Kidney epithelial cell (primary cell): ENCODE results near the gene MSH4. TPM values are rescaled to one million over a fixed set of nuclear protein-coding genes. Genes with fewer than 3 reads are reported as not detected.
A peak's percentile ranks its signal among the peaks of the same experiment; 100 is the strongest.

ENCODE experiments used
- DNase-seq: peaks from one replicate; pipeline ENCODE4 v3.0.0-alpha.2; 2010; ENCODE audit warnings: low read depth
- H3K27me3 ChIP-seq: 2 replicates; pipeline ENCODE4 v1.6.0; 2011; ENCODE audit warnings: low read length; ENCODE audit not compliant: control insufficient read depth, insufficient read depth
- H3K36me3 ChIP-seq: 2 replicates; pipeline ENCODE4 v1.5.1; 2011; ENCODE audit warnings: low read length; ENCODE audit not compliant: control insufficient read depth, insufficient read depth
- H3K4me3 ChIP-seq: 2 replicates; pipeline ENCODE4 v1.5.1; 2011; ENCODE audit warnings: low read depth, mild to moderate bottlenecking, control low read depth, low read length
- CTCF ChIP-seq: IDR thresholded peaks from 2 replicates; pipeline ENCODE4 v1.5.1; 2011; ENCODE audit warnings: mild to moderate bottlenecking, moderate library complexity, low read length, control low read depth, inconsistent platforms; ENCODE audit not compliant: insufficient read depth, poor library complexity, severe bottlenecking
- total RNA-seq: library from RNA; depleted of rRNA; stranded (reverse); fragments of >200 nt; gene quantifications from 2 replicates; pipeline ENCODE4 v1.2.3, GENCODE V29; 2015

MSH4 gene
- total RNA-seq, 1 donor from 2014 or later, result 0.08 TPM

GRCh38 chr1:75884437-75884836 is 87.8 kb downstream of the MSH4 start:
- DNase-seq, result no peak
- H3K27me3 ChIP-seq, result no peaks in the 10 kb centered on the region
- H3K36me3 ChIP-seq, result no peaks in the 10 kb centered on the region
- TF ChIP-seq CTCF, result no peak
- no peak overlapping the region for H3K4me3 ChIP-seq

GRCh38 chr1:75901371-75901770 is 104.7 kb downstream of the MSH4 start:
- Histone ChIP-seq H3K36me3 (no peaks in the 10 kb centered on the region), H3K4me3 (no peak overlapping the region), H3K27me3 (no peaks in the 10 kb centered on the region)
- no peak for DNase-seq
- TF ChIP-seq CTCF, result no peak

- H3K36me3 ChIP-seq, result no peaks in the 10 kb centered on the region
- no peak overlapping the region for H3K4me3 ChIP-seq
- no peaks in the 10 kb centered on the region for H3K27me3 ChIP-seq
- TF ChIP-seq CTCF, result peak; percentile 50
- peak; percentile 12 for DNase-seq
Measured at GRCh38 chr1:75908717-75909152, 112.1 kb downstream of the MSH4 start.

GRCh38 chr1:75916834-75917233 is 120.2 kb downstream of the MSH4 start:
- TF ChIP-seq CTCF, result no peak
- DNase-seq, result no peak
- Histone ChIP-seq H3K27me3 (no peaks in the 10 kb centered on the region), H3K4me3 (no peak overlapping the region), H3K36me3 (no peaks in the 10 kb centered on the region)

DNA sequence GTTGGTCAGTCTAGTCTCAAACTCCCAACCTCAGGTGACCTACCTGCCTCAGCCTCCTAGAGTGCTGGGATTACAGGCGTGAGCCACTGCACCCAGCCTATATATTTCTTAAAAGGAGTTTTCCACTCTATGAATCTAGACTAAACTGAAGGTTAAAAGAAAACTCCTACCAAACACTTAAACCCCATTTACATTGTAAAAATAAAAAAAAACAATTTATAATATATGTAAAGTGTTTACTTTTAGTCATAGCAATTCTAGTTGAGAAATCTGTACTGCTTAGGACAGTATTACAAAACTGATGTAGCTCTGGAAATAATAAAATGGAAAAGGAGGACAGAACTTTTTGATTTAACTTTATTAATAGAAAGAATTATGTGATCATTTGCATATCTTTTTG is 126.0 kb downstream of the MSH4 start:
- TF ChIP-seq CTCF, result no peak
- Histone ChIP-seq H3K4me3 (no peak overlapping the region), H3K36me3 (no peaks in the 10 kb centered on the region), H3K27me3 (no peaks in the 10 kb centered on the region)
- DNase-seq, result no peak

GRCh38 chr1:75932304-75932703 is 135.6 kb downstream of the MSH4 start, which contains the start of gene ASB17:
ASB17 (minus strand) TSS chr1:75932404; CDS start chr1:75932291, 113 bp downstream.
- H3K4me3 ChIP-seq, result no peak within 1 kb of the TSS
- no peak for TF ChIP-seq CTCF
- no peak for DNase-seq
- no peaks in the 10 kb centered on the region for H3K27me3 ChIP-seq
- no peaks in the 10 kb centered on the region for H3K36me3 ChIP-seq
